ENCODE measurements around the gene ZIC4.
A peak's percentile ranks its signal among the peaks of the same experiment; 100 is the strongest.

Gene ZIC4

GRCh38 chr3:147414390-147415138, 8.2 kb upstream of the ZIC4 start:
- TF ChIP-seq CTCF (IDR thresholded peaks at IDR 0.05; ENCODE audit: control insufficient read depth, insufficient read depth, low read depth, low read length, missing control alignments): no peak
- no peak overlapping the region for H3K4me3 ChIP-seq (ENCODE audit: control insufficient read depth, low read depth, low read length)
- no peak for DNase-seq (ENCODE audit: low read depth)

GRCh38 chr3:147413686-147414389, 7.5 kb upstream of the ZIC4 start:
- no peak for TF ChIP-seq CTCF (IDR thresholded peaks at IDR 0.05; ENCODE audit: control insufficient read depth, insufficient read depth, low read depth, low read length, missing control alignments)
- 0 out of 2 replicates have a peak overlapping the region, but pooled peaks have one; percentile 6 for H3K4me3 ChIP-seq (ENCODE audit: control insufficient read depth, low read depth, low read length)
- DNase-seq (ENCODE audit: low read depth): no peak

GRCh38 chr3:147412917-147413685, 6.8 kb upstream of the ZIC4 start:
- no peak for DNase-seq (ENCODE audit: low read depth)
- H3K4me3 ChIP-seq (ENCODE audit: control insufficient read depth, low read depth, low read length): 0 out of 2 replicates have a peak overlapping the region, but pooled peaks have one; percentile 6
- TF ChIP-seq CTCF (IDR thresholded peaks at IDR 0.05; ENCODE audit: control insufficient read depth, insufficient read depth, low read depth, low read length, missing control alignments): no peak

GRCh38 chr3:147412261-147412916, 6.0 kb upstream of the ZIC4 start:
- no peak for DNase-seq (ENCODE audit: low read depth)
- no peak overlapping the region for H3K4me3 ChIP-seq (ENCODE audit: control insufficient read depth, low read depth, low read length)
- TF ChIP-seq CTCF (IDR thresholded peaks at IDR 0.05; ENCODE audit: control insufficient read depth, insufficient read depth, low read depth, low read length, missing control alignments): no peak

GRCh38 chr3:147411815-147412241, 5.5 kb upstream of the ZIC4 start:
- TF ChIP-seq CTCF (IDR thresholded peaks at IDR 0.05; ENCODE audit: control insufficient read depth, insufficient read depth, low read depth, low read length, missing control alignments): no peak
- DNase-seq (ENCODE audit: low read depth): no peak
- H3K4me3 ChIP-seq (ENCODE audit: control insufficient read depth, low read depth, low read length): no peak overlapping the region

GRCh38 chr3:147411238-147411814, 5.0 kb upstream of the ZIC4 start:
- TF ChIP-seq CTCF (IDR thresholded peaks at IDR 0.05; ENCODE audit: control insufficient read depth, insufficient read depth, low read depth, low read length, missing control alignments): no peak
- DNase-seq (ENCODE audit: low read depth): no peak
- peak overlapping the region; percentile 45 for H3K4me3 ChIP-seq (ENCODE audit: control insufficient read depth, low read depth, low read length)

Measured in AG09309 (cell line).